NCI-H2171 (cell line): ENCODE data around the gene SP110.

Experiments used
- DNase-seq: peaks from one replicate; lab custom pipeline; 2025; lab: John Stamatoyannopoulos, UW

SP110 gene

GRCh38 chr2:230170532-230170931, 49.3 kb downstream of the SP110 start:
- no peak for DNase-seq

- no peak for DNase-seq
Observed at GRCh38 chr2:230166557-230167170, 53.1 kb downstream of the SP110 start.

GRCh38 chr2:230164139-230164538, 55.6 kb downstream of the SP110 start:
- no peak for DNase-seq

- no peak for DNase-seq
Observed at GRCh38 chr2:230162981-230163380, 56.8 kb downstream of the SP110 start.

- DNase-seq, result no peak
Observed at GRCh38 chr2:230161184-230161583, 58.6 kb downstream of the SP110 start.

- no peak for DNase-seq
Observed at GRCh38 chr2:230160112-230160660, 59.6 kb downstream of the SP110 start.

GRCh38 chr2:230158468-230158867, 61.3 kb downstream of the SP110 start:
- DNase-seq, result no peak

- DNase-seq, result no peak
Observed at GRCh38 chr2:230156782-230157699, 62.7 kb downstream of the SP110 start.

GRCh38 chr2:230155359-230155758, 64.4 kb downstream of the SP110 start:
- DNase-seq, result no peak

GRCh38 chr2:230153390-230153976, 66.3 kb downstream of the SP110 start:
- no peak for DNase-seq

GRCh38 chr2:230152334-230152733, 67.5 kb downstream of the SP110 start:
- DNase-seq, result no peak

GRCh38 chr2:230144355-230144754, 75.4 kb downstream of the SP110 start:
- DNase-seq, result no peak

- no peak for DNase-seq
Observed at GRCh38 chr2:230140667-230141066, 79.1 kb downstream of the SP110 start.

GRCh38 chr2:230137902-230138539, 81.8 kb downstream of the SP110 start:
- DNase-seq, result no peak

- no peak for DNase-seq
Observed at GRCh38 chr2:230135130-230135525, 84.7 kb downstream of the SP110 start.

GRCh38 chr2:230134496-230135129, 85.2 kb downstream of the SP110 start:
- DNase-seq, result no peak

GRCh38 chr2:230131366-230131765, 88.4 kb downstream of the SP110 start:
- no peak for DNase-seq

- DNase-seq, result no peak
Observed at GRCh38 chr2:230130668-230131364, 89.0 kb downstream of the SP110 start.

- no peak for DNase-seq
Observed at GRCh38 chr2:230129343-230129742, 90.4 kb downstream of the SP110 start.

- DNase-seq, result no peak
Observed at GRCh38 chr2:230128623-230129342, 91.0 kb downstream of the SP110 start.
